Calu3 (cell line): ENCODE measurements around the gene LCN1. TPM values are rescaled to one million over a fixed set of nuclear protein-coding genes. Genes with fewer than 3 reads are reported as not detected.

Experiments used
- BruUV-seq: library from RNA; stranded (reverse); fragments of 400-500 nt; replicated peaks from 2 replicates; lab custom pipeline; 2021; lab: Mats Ljungman, UMichigan
- CTCF ChIA-PET: fragments of 300-600 bp; sonication (Branson Sonifier 250); formaldehyde crosslinking; loops from one replicate; lab custom pipeline; 2022; ENCODE audit warnings: antibody characterized with exemption; lab: Charles Lee
- DNase-seq: peaks from one replicate; pipeline ENCODE4 v3.0.0; 2022
- H3K27ac Mint-ChIP-seq: one replicate; pipeline ENCODE4 v1.8.0; 2022; ENCODE audit warnings: mixed read lengths; ENCODE audit not compliant: unreplicated experiment
- H3K27me3 Mint-ChIP-seq: one replicate; pipeline ENCODE4 v1.8.0; 2022; ENCODE audit warnings: mixed read lengths; ENCODE audit not compliant: unreplicated experiment
- H3K36me3 Mint-ChIP-seq: one replicate; pipeline ENCODE4 v1.8.0; 2022; ENCODE audit warnings: mild to moderate bottlenecking, moderate library complexity, mixed read lengths; ENCODE audit not compliant: insufficient read depth, unreplicated experiment
- H3K4me1 Mint-ChIP-seq: one replicate; pipeline ENCODE4 v1.8.0; 2022; ENCODE audit warnings: mild to moderate bottlenecking, low read depth, mixed read lengths; ENCODE audit not compliant: unreplicated experiment
- H3K4me3 Mint-ChIP-seq: one replicate; pipeline ENCODE4 v1.8.0; 2022; ENCODE audit warnings: mild to moderate bottlenecking, low read depth, moderate library complexity, mixed read lengths; ENCODE audit not compliant: unreplicated experiment
- H3K9me3 Mint-ChIP-seq: one replicate; pipeline ENCODE4 v1.8.0; 2022; ENCODE audit warnings: low read depth, mixed read lengths; ENCODE audit not compliant: unreplicated experiment
- CTCF ChIP-seq: fragments of 200-600 bp; IDR thresholded peaks from one replicate; pipeline ENCODE4 v1.8.0; 2022; ENCODE audit warnings: antibody characterized with exemption; ENCODE audit not compliant: unreplicated experiment
- intact Hi-C: fragments of 100-400 bp; cut with micrococcal nuclease; formaldehyde crosslinking; loops from one replicate; pipeline ENCODE4 v1.10.0; 2022; ENCODE audit not compliant: unreplicated experiment
- total RNA-seq: library from RNA; stranded (reverse); gene quantifications from 2 replicates; pipeline ENCODE4 v1.2.3, GENCODE V29; 2022

LCN1 gene
- total RNA-seq, 1 experiment from 2014 or later: not detected

DNA sequence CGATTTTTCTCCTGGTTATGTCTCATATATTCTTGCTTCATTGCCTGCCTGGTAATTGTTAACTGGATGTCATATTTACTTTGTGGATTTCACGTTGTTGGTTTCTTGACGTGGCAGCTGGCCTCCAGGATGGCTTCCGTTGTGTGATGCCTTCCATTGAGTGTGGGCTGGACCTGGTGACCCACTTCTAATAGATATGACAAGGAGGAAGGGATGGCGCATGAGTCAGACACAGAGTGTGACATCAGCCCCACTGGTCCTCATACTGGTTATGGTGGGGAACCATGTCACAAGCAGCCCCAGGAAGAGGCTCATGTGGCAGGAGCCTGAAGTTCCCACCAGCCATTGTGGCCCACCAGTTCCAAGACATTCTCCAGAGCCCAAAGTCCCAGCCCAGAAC lies 34.0 kb downstream of the LCN1 start:
- CTCF ChIA-PET: no interaction called here
- no peaks in the 10 kb centered on the region for H3K9me3 Mint-ChIP-seq
- TF ChIP-seq CTCF: no peak
- H3K4me3 Mint-ChIP-seq: no peak overlapping the region
- H3K36me3 Mint-ChIP-seq: peaks cover 6% of the 10 kb centered on the region
- intact Hi-C loops: no loop called here
- DNase-seq: no peak
- no TSS peak for BruUV-seq
- H3K27ac Mint-ChIP-seq: no peak overlapping the region
- peaks cover 62% of the 10 kb centered on the region for H3K27me3 Mint-ChIP-seq
- H3K4me1 Mint-ChIP-seq: no peaks in the 10 kb centered on the region

DNA sequence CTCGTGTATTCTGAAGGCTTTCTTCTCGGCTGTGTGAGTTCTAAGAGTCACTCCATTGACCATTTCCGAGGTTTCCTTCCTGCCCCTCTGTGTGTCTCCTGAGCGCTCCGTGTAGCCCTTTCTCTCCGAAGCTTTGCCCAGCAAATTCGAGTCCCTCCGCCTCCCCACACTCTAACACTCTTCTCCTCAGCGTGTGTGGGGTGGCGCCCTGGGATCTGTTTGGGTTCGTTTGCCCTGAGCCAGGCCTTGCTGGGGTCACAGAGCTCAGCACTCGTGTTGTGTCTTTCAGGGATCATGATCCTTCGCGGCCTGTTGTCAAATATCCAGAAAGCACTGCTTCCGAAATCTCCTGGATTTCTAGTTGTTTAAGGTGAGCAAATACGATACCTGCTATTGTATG lies 34.7 kb downstream of the LCN1 start:
- intact Hi-C loops: no loop called here
- CTCF ChIA-PET: no interaction called here
- no TSS peak for BruUV-seq
- DNase-seq: no peak
- H3K4me3 Mint-ChIP-seq: no peak overlapping the region
- TF ChIP-seq CTCF: no peak
- peaks cover 1% of the 10 kb centered on the region for H3K36me3 Mint-ChIP-seq
- H3K27me3 Mint-ChIP-seq: peaks cover 55% of the 10 kb centered on the region
- no peaks in the 10 kb centered on the region for H3K4me1 Mint-ChIP-seq
- H3K27ac Mint-ChIP-seq: no peak overlapping the region
- H3K9me3 Mint-ChIP-seq: no peaks in the 10 kb centered on the region

GRCh38 chr9:135559606-135560005 lies 38.4 kb downstream of the LCN1 start:
- CTCF ChIA-PET: no interaction called here
- H3K36me3 Mint-ChIP-seq: no peaks in the 10 kb centered on the region
- no peak overlapping the region for H3K27ac Mint-ChIP-seq
- no TSS peak for BruUV-seq
- no peaks in the 10 kb centered on the region for H3K4me1 Mint-ChIP-seq
- H3K4me3 Mint-ChIP-seq: no peak overlapping the region
- peaks cover 46% of the 10 kb centered on the region for H3K27me3 Mint-ChIP-seq
- no peak for TF ChIP-seq CTCF
- no peak for DNase-seq
- peaks cover 2% of the 10 kb centered on the region for H3K9me3 Mint-ChIP-seq
- intact Hi-C loops: no loop called here

- intact Hi-C loops: no loop called here
- Mint-ChIP-seq H3K36me3 (no peaks in the 10 kb centered on the region), H3K9me3 (peaks cover 2% of the 10 kb centered on the region), H3K27ac (no peak within 1 kb of the TSS), H3K4me1 (peaks cover 3% of the 10 kb centered on the region), H3K27me3 (peaks cover 45% of the 10 kb centered on the region), H3K4me3 (no peak within 1 kb of the TSS)
- peak; percentile 5 for DNase-seq
- BruUV-seq: no TSS peak
- CTCF ChIA-PET: no interaction called here
- no peak for TF ChIP-seq CTCF
Observed at GRCh38 chr9:135561391-135562234, 40.4 kb downstream of the LCN1 start, which contains the start of gene PAEP. PAEP (plus strand) TSS chr9:135561756.
